Activated T-cell treated with anti-CD3 and anti-CD28 coated beads, Interleukin-2, amount 50 U/mL, for 24 hours (primary cell): ENCODE results near the gene AGPAT3.

Experiments
- DNase-seq: peaks from one replicate; pipeline ENCODE4 v3.0.0-alpha.2; 2020
- H3K27ac Mint-ChIP-seq: 2 replicates; pipeline ENCODE4 v1.8.0; 2020; ENCODE audit warnings: mild to moderate bottlenecking, mixed read lengths
- H3K27me3 Mint-ChIP-seq: 2 replicates; pipeline ENCODE4 v1.8.0; 2020; ENCODE audit warnings: mixed read lengths
- H3K36me3 Mint-ChIP-seq: 2 replicates; pipeline ENCODE4 v1.8.0; 2020; ENCODE audit warnings: low read depth, mixed read lengths
- H3K4me1 Mint-ChIP-seq: 2 replicates; pipeline ENCODE4 v1.8.0; 2020; ENCODE audit warnings: low read depth, mixed read lengths
- H3K4me3 Mint-ChIP-seq: 2 replicates; pipeline ENCODE4 v1.8.0; 2020; ENCODE audit warnings: mild to moderate bottlenecking, moderate library complexity, mixed read lengths
- H3K9me3 Mint-ChIP-seq: 2 replicates; pipeline ENCODE4 v1.8.0; 2020; ENCODE audit warnings: mixed read lengths

The AGPAT3 gene

DNA sequence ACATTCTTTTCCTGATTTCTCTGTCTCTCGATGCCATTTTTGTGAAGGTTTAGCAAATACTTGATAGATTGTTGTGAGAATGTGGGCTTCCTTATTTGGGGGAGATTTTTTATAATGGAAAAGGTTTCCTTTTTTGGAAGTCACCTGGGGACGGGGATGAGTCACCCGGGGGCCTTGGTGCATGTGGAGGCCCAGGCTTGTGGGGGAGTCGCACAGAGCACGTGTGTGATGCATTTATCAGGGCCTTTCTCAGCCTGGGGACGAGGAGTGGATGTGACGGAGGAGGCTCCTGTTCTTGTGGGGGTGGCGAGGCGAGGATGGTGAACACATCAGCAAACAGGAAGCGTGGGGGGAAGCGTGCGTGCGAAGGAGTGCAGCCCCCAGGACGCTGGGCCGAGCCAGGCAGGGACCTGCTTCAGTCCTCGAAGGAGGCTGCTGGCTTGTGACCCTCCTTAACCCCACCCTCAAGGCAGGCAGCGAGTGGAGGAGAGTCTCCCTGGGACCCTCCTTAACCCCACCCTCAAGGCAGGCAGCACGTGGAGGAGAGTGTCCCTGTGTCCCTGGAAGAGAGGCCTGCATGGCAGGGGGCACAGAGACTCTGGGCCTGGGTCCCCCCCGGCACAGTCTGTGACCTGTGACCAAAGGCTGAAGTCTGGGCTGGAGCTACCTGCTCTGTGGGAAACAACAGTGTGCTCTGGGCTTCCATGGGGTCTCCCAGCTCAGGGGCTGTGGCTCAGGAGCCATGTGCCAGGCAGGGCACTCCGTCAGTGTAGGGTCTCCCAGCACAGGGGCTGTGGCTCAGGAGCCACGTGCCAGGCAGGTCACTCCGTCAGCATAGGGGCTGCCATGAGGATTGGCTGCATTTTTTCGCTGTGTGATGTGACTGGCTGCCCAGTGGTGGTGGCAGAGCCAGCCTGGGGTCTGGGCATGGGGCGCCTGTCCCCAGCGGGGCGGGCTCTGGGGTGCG is 57.2 kb downstream of the AGPAT3 start:
- Mint-ChIP-seq H3K4me3 (peak overlapping the region; percentile 24), H3K27me3 (no peaks in the 10 kb centered on the region), H3K36me3 (peaks cover 36% of the 10 kb centered on the region), H3K9me3 (no peaks in the 10 kb centered on the region), H3K4me1 (peaks cover 64% of the 10 kb centered on the region), H3K27ac (peak overlapping the region; percentile 93)
- DNase-seq, result peak; percentile 72

DNA sequence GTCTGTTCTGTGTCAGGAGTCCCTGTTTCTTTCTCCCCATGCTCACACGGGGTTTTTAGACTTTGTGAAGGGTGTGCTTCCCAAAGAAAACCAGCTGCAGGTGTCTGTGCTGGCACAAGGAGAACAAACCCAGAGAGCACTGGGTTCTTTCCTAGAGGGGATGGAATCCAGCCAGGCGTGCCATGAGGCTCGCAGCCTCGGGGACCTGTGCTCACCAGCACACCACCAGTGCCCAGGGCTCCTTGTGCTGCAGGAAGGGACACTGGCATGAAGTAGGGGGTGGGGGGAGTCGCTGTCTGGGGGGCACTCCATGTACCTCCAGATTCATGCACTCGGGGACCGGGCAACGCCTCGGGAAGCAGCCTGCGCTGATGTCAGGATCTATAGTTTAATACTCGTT is 57.9 kb downstream of the AGPAT3 start:
- peak overlapping the region; percentile 93 for H3K27ac Mint-ChIP-seq
- H3K27me3 Mint-ChIP-seq, result no peaks in the 10 kb centered on the region
- H3K36me3 Mint-ChIP-seq, result peaks cover 40% of the 10 kb centered on the region
- no peaks in the 10 kb centered on the region for H3K9me3 Mint-ChIP-seq
- DNase-seq, result no peak
- peaks cover 59% of the 10 kb centered on the region for H3K4me1 Mint-ChIP-seq
- no peak overlapping the region for H3K4me3 Mint-ChIP-seq

- DNase-seq, result no peak
- Mint-ChIP-seq H3K4me1 (peaks cover 55% of the 10 kb centered on the region), H3K9me3 (no peaks in the 10 kb centered on the region), H3K36me3 (peaks cover 45% of the 10 kb centered on the region), H3K27me3 (no peaks in the 10 kb centered on the region), H3K27ac (peak overlapping the region; percentile 93), H3K4me3 (no peak overlapping the region)
Measured at GRCh38 chr21:43923391-43923790, 58.4 kb downstream of the AGPAT3 start.

DNA sequence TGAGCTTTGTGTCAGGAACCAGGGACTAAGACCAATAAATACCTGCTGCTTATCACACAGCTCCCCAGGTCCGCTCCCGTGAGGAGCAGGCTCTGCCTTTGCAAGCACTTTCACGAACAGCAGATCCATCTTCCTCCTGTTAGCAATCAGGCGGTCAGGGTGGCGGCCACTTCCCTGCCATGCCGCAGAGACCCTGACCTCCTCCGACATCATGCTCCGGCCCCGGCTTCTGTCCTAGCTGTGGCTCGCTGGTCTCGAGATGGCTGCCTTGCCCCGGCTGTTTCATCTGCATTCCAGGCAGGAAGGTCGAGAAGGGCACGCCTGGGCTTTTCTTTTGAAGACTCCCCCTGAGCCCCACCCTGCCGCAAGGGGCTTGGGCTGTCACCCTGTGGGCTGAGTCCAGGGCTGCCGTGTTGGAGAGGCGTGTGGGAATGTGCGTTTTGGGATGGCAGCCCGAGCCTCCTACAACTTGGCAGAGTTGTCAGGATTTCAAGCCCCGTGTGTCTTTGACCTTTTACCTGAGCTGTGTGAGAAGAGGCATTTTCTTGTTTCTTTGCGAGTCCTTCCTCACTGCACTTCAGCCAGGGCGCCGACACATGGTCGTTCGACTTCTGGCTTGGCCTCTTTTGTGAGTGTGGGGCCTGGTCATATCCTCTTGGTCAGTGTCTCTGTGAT is 59.5 kb downstream of the AGPAT3 start:
- Mint-ChIP-seq H3K27me3 (no peaks in the 10 kb centered on the region), H3K4me3 (no peak overlapping the region), H3K9me3 (no peaks in the 10 kb centered on the region), H3K27ac (peak overlapping the region; percentile 75), H3K36me3 (peaks cover 56% of the 10 kb centered on the region), H3K4me1 (peaks cover 45% of the 10 kb centered on the region)
- no peak for DNase-seq

GRCh38 chr21:43925096-43925481 is 60.1 kb downstream of the AGPAT3 start:
- H3K27me3 Mint-ChIP-seq, result no peaks in the 10 kb centered on the region
- H3K27ac Mint-ChIP-seq, result peak overlapping the region; percentile 61
- peaks cover 40% of the 10 kb centered on the region for H3K4me1 Mint-ChIP-seq
- H3K9me3 Mint-ChIP-seq, result no peaks in the 10 kb centered on the region
- no peak for DNase-seq
- H3K36me3 Mint-ChIP-seq, result peaks cover 59% of the 10 kb centered on the region
- H3K4me3 Mint-ChIP-seq, result no peak overlapping the region

DNA sequence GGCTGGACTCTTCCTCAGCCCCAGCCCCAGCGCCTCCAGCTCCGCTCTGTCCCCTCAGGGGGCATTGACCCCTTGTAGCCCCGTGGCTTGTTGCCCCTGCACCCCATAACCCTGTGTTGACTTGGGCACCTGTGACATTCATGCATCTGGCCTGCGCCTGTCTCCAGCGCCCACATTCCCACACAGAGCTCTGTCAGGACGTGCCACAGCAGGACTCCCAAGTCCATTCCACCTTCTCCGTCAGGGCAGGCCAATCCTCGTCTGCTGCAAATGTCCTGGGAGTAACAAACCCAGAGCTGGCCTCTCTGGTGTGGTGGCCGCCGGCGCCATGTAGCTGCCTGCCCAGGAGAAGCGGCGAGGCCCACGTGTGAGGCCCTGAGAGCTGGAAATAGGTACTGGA is 60.6 kb downstream of the AGPAT3 start:
- DNase-seq, result no peak
- Mint-ChIP-seq H3K4me1 (peaks cover 36% of the 10 kb centered on the region), H3K9me3 (no peaks in the 10 kb centered on the region), H3K36me3 (peaks cover 58% of the 10 kb centered on the region), H3K27ac (peak overlapping the region; percentile 61), H3K27me3 (no peaks in the 10 kb centered on the region), H3K4me3 (no peak overlapping the region)

DNA sequence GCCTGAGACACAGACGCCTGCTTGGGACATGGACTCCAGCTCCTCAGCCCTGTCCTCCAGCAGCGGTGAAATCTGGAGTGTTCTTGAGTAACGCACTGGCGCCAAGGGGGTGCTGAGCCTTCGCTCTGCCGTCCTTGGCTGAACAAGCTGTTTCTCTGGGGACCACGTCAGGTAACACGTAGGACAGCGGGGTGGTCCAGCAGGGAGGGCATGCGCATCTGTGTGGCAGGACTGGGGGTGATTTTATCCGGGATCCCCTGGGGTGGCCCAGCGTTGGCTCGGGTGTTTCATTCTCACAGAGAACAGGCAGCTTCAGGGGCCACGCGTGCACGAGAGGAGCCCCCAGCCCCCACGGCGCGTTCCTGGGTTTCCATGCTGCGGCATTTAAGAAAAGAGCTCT is 61.2 kb downstream of the AGPAT3 start:
- no peaks in the 10 kb centered on the region for H3K9me3 Mint-ChIP-seq
- peaks cover 30% of the 10 kb centered on the region for H3K4me1 Mint-ChIP-seq
- H3K27me3 Mint-ChIP-seq, result no peaks in the 10 kb centered on the region
- H3K36me3 Mint-ChIP-seq, result peaks cover 59% of the 10 kb centered on the region
- DNase-seq, result no peak
- no peak overlapping the region for H3K4me3 Mint-ChIP-seq
- no peak overlapping the region for H3K27ac Mint-ChIP-seq

DNA sequence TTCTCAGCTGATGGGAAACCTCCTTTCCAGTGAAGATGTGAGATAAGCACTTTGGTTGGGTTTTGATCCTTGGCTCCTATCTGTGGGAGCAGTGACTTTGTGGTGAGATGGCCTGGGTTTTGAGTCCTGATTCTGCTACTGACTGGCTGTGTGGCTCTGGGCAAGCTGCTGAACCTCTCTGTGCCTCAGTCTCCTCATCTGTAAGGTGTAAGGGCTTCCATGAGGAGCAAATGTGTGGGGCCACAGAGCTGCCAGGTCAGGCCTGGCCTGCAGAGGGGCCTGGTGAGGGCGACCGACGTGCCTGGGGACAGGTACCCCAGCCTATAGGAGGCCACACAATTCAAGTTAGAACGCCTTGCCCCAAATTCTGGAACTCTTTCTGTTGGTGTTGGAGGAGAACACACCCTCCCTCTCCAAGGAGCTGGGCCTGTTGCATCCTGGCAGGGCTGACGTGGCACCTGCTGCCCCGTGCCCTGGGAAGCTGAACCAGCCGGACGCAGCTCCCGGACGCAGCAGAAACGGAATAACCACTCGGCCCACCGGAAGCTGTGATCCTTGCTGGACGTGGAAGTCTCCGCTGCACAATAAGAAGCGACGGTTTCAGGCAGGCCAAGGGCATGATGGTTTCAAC is 62.7 kb downstream of the AGPAT3 start:
- Mint-ChIP-seq H3K27ac (no peak overlapping the region), H3K4me1 (peaks cover 18% of the 10 kb centered on the region), H3K9me3 (no peaks in the 10 kb centered on the region), H3K36me3 (peaks cover 62% of the 10 kb centered on the region), H3K4me3 (no peak overlapping the region), H3K27me3 (no peaks in the 10 kb centered on the region)
- no peak for DNase-seq

- H3K27me3 Mint-ChIP-seq, result no peaks in the 10 kb centered on the region
- no peaks in the 10 kb centered on the region for H3K9me3 Mint-ChIP-seq
- no peak overlapping the region for H3K27ac Mint-ChIP-seq
- DNase-seq, result no peak
- peaks cover 60% of the 10 kb centered on the region for H3K36me3 Mint-ChIP-seq
- no peak overlapping the region for H3K4me3 Mint-ChIP-seq
- H3K4me1 Mint-ChIP-seq, result peaks cover 13% of the 10 kb centered on the region
Measured at GRCh38 chr21:43928222-43929125, 63.5 kb downstream of the AGPAT3 start.

- peaks cover 7% of the 10 kb centered on the region for H3K4me1 Mint-ChIP-seq
- DNase-seq, result no peak
- no peaks in the 10 kb centered on the region for H3K27me3 Mint-ChIP-seq
- H3K27ac Mint-ChIP-seq, result no peak overlapping the region
- H3K4me3 Mint-ChIP-seq, result no peak overlapping the region
- peaks cover 60% of the 10 kb centered on the region for H3K36me3 Mint-ChIP-seq
- H3K9me3 Mint-ChIP-seq, result no peaks in the 10 kb centered on the region
Measured at GRCh38 chr21:43929217-43929971, 64.4 kb downstream of the AGPAT3 start.

DNA sequence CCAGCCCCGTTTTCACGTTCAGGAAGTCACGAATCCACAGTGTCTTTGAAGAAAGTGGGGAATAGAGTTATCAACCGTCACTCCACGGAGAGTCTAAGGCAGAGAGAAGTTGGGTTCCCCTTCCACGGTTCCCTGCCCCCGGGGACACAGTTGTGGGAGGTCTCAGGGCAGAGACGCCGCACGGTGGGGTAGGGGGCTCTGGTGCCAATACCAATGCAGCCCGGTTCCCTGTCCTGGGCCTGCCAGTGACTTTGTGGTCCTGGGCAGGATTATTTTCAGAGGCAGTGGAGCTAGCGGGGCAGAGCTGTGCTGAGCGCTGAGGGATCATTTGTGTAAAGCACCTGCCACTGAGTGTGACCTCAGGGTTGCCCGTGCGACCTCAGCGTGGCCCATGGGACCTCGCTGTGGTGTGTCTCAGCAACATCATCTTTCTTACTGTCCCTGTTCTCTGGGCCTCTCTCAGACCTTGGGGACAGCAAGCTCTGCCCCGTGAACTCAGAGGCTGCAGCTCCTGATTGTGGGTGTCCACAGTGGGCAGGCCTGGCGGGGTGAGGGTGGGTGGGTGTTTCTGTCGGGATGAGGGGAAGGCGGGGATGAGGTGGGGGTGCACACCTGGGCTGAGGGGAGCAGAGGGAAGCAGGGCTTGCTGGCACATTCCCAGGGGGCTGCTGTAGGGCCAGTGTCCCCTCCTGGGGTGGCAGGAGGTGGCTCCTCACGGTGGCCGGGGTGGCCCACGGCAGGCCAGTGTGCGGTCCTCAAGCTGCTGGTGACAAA is 65.2 kb downstream of the AGPAT3 start:
- Mint-ChIP-seq H3K27ac (no peak overlapping the region), H3K27me3 (no peaks in the 10 kb centered on the region), H3K36me3 (peaks cover 58% of the 10 kb centered on the region)

GRCh38 chr21:43930848-43931375 is 65.9 kb downstream of the AGPAT3 start:
- Mint-ChIP-seq H3K27me3 (no peaks in the 10 kb centered on the region), H3K27ac (no peak overlapping the region), H3K4me1 (peaks cover 5% of the 10 kb centered on the region), H3K9me3 (no peaks in the 10 kb centered on the region), H3K4me3 (no peak overlapping the region), H3K36me3 (peaks cover 51% of the 10 kb centered on the region)
- DNase-seq, result no peak

More for the DNA sequence above, 65.2 kb downstream of the AGPAT3 start:
- Mint-ChIP-seq H3K9me3 (no peaks in the 10 kb centered on the region), H3K4me3 (no peak overlapping the region), H3K4me1 (peaks cover 5% of the 10 kb centered on the region)
- DNase-seq, result no peak

GRCh38 chr21:43931489-43931888 is 66.5 kb downstream of the AGPAT3 start:
- no peak for DNase-seq
- H3K27ac Mint-ChIP-seq, result no peak overlapping the region
- no peaks in the 10 kb centered on the region for H3K27me3 Mint-ChIP-seq
- H3K36me3 Mint-ChIP-seq, result peaks cover 49% of the 10 kb centered on the region
- no peak overlapping the region for H3K4me3 Mint-ChIP-seq
- no peaks in the 10 kb centered on the region for H3K9me3 Mint-ChIP-seq
- H3K4me1 Mint-ChIP-seq, result peaks cover 5% of the 10 kb centered on the region
